ENCODE measurements around the gene BCL2. TPM values are rescaled to one million over a fixed set of nuclear protein-coding genes. Genes with fewer than 3 reads are reported as not detected.

The BCL2 gene
- total and polyA plus RNA-seq, 8 donors: 6.3 to 11.3 (median 10.8) TPM

- Histone ChIP-seq H3K9me3 (no peaks in the 10 kb centered on the region), H3K4me3 (no peak overlapping the region), H3K27ac (no peak overlapping the region), H3K4me1 (no peaks in the 10 kb centered on the region), H3K36me3 (peaks cover 0 to 99% of the 10 kb centered on the region in 2 donors), H3K27me3 (no peaks in the 10 kb centered on the region)
- no peak for TF ChIP-seq CTCF (IDR thresholded peaks at IDR 0.05)
- DNase-seq (no peak), ATAC-seq (no peak)
- intact Hi-C loops (cut with DNase I): no loop called here
These were observed 30.7 kb upstream of the BCL2 start for GRCh38 chr18:63350230-63350629.

GRCh38 chr18:63348508-63349136, 29.1 kb upstream of the BCL2 start:
- intact Hi-C loops (cut with DNase I): loop anchor here in 1 of 2 donors (10.0 kb wide), 1 partner anchor 86 kb away; no protein-coding TSS in a partner anchor
- no peak for ATAC-seq

GRCh38 chr18:63346480-63347183, 27.1 kb upstream of the BCL2 start:
- Histone ChIP-seq H3K36me3 (peaks cover 0 to 96% of the 10 kb centered on the region in 2 donors), H3K27ac (no peak overlapping the region), H3K4me3 (no peak overlapping the region), H3K9me3 (no peaks in the 10 kb centered on the region), H3K4me1 (no peaks in the 10 kb centered on the region), H3K27me3 (no peaks in the 10 kb centered on the region)
- intact Hi-C loops (cut with DNase I): loop anchor here in 1 of 2 donors (10.0 kb wide), 1 partner anchor 88 kb away; no protein-coding TSS in a partner anchor
- ATAC-seq (no peak), DNase-seq (no peak)
- no peak for TF ChIP-seq CTCF (IDR thresholded peaks at IDR 0.05)

More at GRCh38 chr18:63348508-63349136, 29.1 kb upstream of the BCL2 start:
- Histone ChIP-seq H3K27ac (no peak overlapping the region), H3K4me3 (no peak overlapping the region), H3K27me3 (no peaks in the 10 kb centered on the region), H3K36me3 (peaks cover 0 to 96% of the 10 kb centered on the region in 2 donors), H3K9me3 (no peaks in the 10 kb centered on the region), H3K4me1 (no peaks in the 10 kb centered on the region)
- TF ChIP-seq CTCF (IDR thresholded peaks at IDR 0.05): no peak
- DNase-seq: no peak

GRCh38 chr18:63346031-63346430, 26.5 kb upstream of the BCL2 start:
- H3K36me3 ChIP-seq: peaks cover 0 to 95% of the 10 kb centered on the region in 2 donors
- ATAC-seq: no peak

More at GRCh38 chr18:63346031-63346430, 26.5 kb upstream of the BCL2 start:
- H3K27ac ChIP-seq: no peak overlapping the region
- H3K27me3 ChIP-seq: no peaks in the 10 kb centered on the region
- no peaks in the 10 kb centered on the region for H3K9me3 ChIP-seq
- intact Hi-C loops (cut with DNase I): loop anchor here in 1 of 2 donors (10.0 kb wide), 1 partner anchor 89 kb away; no protein-coding TSS in a partner anchor
- no peak for TF ChIP-seq CTCF (IDR thresholded peaks at IDR 0.05)
- no peak for DNase-seq
- no peak overlapping the region for H3K4me3 ChIP-seq
- no peaks in the 10 kb centered on the region for H3K4me1 ChIP-seq

Data from left lung (tissue), 10 donors.